H9 (cell line): ENCODE data around the gene CAVIN4. TPM values are rescaled to one million over a fixed set of nuclear protein-coding genes. Genes with fewer than 3 reads are reported as not detected.

Experiments
- DNase-seq: peaks from one replicate; pipeline ENCODE4 v3.0.0-alpha.2; 2017
- H2AFZ ChIP-seq: one replicate; pipeline ENCODE4 v1.6.1; 2013; ENCODE audit warnings: mild to moderate bottlenecking, low read length, control low read depth, moderate library complexity
- H2AK5ac ChIP-seq: 2 replicates; pipeline ENCODE4 v1.6.1; 2013; ENCODE audit warnings: low read length, control low read depth, mixed read lengths; ENCODE audit not compliant: insufficient read length
- H2BK120ac ChIP-seq: one replicate; pipeline ENCODE4 v1.6.1; 2013; ENCODE audit warnings: low read depth, mild to moderate bottlenecking, low read length, control low read depth, inconsistent platforms; ENCODE audit not compliant: poor library complexity, severe bottlenecking
- H2BK12ac ChIP-seq: 2 replicates; pipeline ENCODE4 v1.6.1; 2013; ENCODE audit warnings: low read length, control low read depth, mixed read lengths, low read depth; ENCODE audit not compliant: insufficient read length
- H2BK15ac ChIP-seq: 2 replicates; pipeline ENCODE4 v1.6.1; 2013; ENCODE audit warnings: low read depth, low read length, control low read depth
- H2BK20ac ChIP-seq: one replicate; pipeline ENCODE4 v1.6.1; 2013; ENCODE audit warnings: low read depth, mild to moderate bottlenecking, low read length, control low read depth, inconsistent platforms; ENCODE audit not compliant: poor library complexity, severe bottlenecking
- H2BK5ac ChIP-seq: 2 replicates; pipeline ENCODE4 v1.6.1; 2013; ENCODE audit warnings: low read length, control low read depth, mixed read lengths; ENCODE audit not compliant: insufficient read length
- H3K14ac ChIP-seq: 2 replicates; pipeline ENCODE4 v1.6.1; 2013; ENCODE audit warnings: low read length, control low read depth; ENCODE audit not compliant: insufficient read depth
- H3K18ac ChIP-seq: 2 replicates; pipeline ENCODE4 v1.6.1; 2013; ENCODE audit warnings: low read depth, mild to moderate bottlenecking, mixed read lengths, low read length, control low read depth; ENCODE audit not compliant: insufficient read length
- H3K23ac ChIP-seq: 2 replicates; pipeline ENCODE4 v1.6.1; 2013; ENCODE audit warnings: low read length, control low read depth, mixed read lengths, low read depth; ENCODE audit not compliant: insufficient read length
- H3K23me2 ChIP-seq: 2 replicates; pipeline ENCODE4 v1.6.1; 2013; ENCODE audit warnings: low read depth, mild to moderate bottlenecking, mixed read lengths, low read length, control low read depth; ENCODE audit not compliant: insufficient read length, poor library complexity, severe bottlenecking
- H3K27ac ChIP-seq: 2 replicates; pipeline ENCODE4 v1.5.1; 2013; ENCODE audit warnings: low read length, control low read depth, mixed read lengths, low read depth; ENCODE audit not compliant: insufficient read length
- H3K27me3 ChIP-seq: 2 replicates; pipeline ENCODE4 v1.6.1; 2013; ENCODE audit warnings: low read length, control low read depth, inconsistent platforms; ENCODE audit not compliant: insufficient read depth
- H3K4ac ChIP-seq: 2 replicates; pipeline ENCODE4 v1.6.1; 2013; ENCODE audit warnings: low read depth, mild to moderate bottlenecking, control low read depth, inconsistent platforms, low read length, moderate library complexity
- H3K4me1 ChIP-seq: 2 replicates; pipeline ENCODE4 v1.6.1; 2013; ENCODE audit warnings: low read length, control low read depth, inconsistent platforms; ENCODE audit not compliant: insufficient read depth
- H3K4me2 ChIP-seq: 2 replicates; pipeline ENCODE4 v1.6.1; 2013; ENCODE audit warnings: low read length, control low read depth, mixed read lengths; ENCODE audit not compliant: insufficient read length, insufficient read depth
- H3K56ac ChIP-seq: 2 replicates; pipeline ENCODE4 v1.6.1; 2013; ENCODE audit warnings: low read depth, mild to moderate bottlenecking, mixed read lengths, low read length, control low read depth; ENCODE audit not compliant: insufficient read length
- H3K79me1 ChIP-seq: 2 replicates; pipeline ENCODE4 v1.6.1; 2013; ENCODE audit warnings: low read depth, mild to moderate bottlenecking, moderate library complexity, low read length, control low read depth, inconsistent platforms; ENCODE audit not compliant: insufficient read depth, poor library complexity, severe bottlenecking
- H3K79me2 ChIP-seq: 2 replicates; pipeline ENCODE4 v1.6.1; 2013; ENCODE audit warnings: low read length, control low read depth, inconsistent platforms; ENCODE audit not compliant: insufficient read depth
- H3K9ac ChIP-seq: 2 replicates; pipeline ENCODE4 v1.6.1; 2013; ENCODE audit warnings: low read length, control low read depth, mixed read lengths; ENCODE audit not compliant: insufficient read length; ENCODE audit errors: extremely low read depth
- H3K9me3 ChIP-seq: one replicate; pipeline ENCODE4 v1.6.1; 2013; ENCODE audit warnings: low read depth, low read length, inconsistent platforms; ENCODE audit not compliant: control insufficient read depth
- H3T11ph ChIP-seq: one replicate; pipeline ENCODE4 v1.6.1; 2013; ENCODE audit warnings: mild to moderate bottlenecking, low read length, control low read depth, inconsistent platforms
- H4K20me1 ChIP-seq: one replicate; pipeline ENCODE4 v1.6.1; 2013; ENCODE audit not compliant: control insufficient read depth, insufficient read length, insufficient read depth
- H4K5ac ChIP-seq: 2 replicates; pipeline ENCODE4 v1.6.1; 2013; ENCODE audit warnings: low read depth, mild to moderate bottlenecking, mixed read lengths, low read length, control low read depth; ENCODE audit not compliant: insufficient read length
- H4K8ac ChIP-seq: replicated peaks from 2 replicates; pipeline ENCODE4 v1.6.1; 2013; ENCODE audit warnings: low read length, control low read depth, mixed read lengths, low read depth; ENCODE audit not compliant: insufficient read length
- H4K91ac ChIP-seq: 2 replicates; pipeline ENCODE4 v1.6.1; 2013; ENCODE audit warnings: low read depth, mild to moderate bottlenecking, moderate library complexity, mixed read lengths, low read length, control low read depth; ENCODE audit not compliant: insufficient read length
- H3K27ac Mint-ChIP-seq, 3 experiments: 2 replicates in 2 of 3; 3 replicates in 1 of 3; pipeline ENCODE4 v1.8.0; 2020 to 2021; ENCODE audit warnings: mixed read lengths in 3 of 3, mild to moderate bottlenecking in 1 of 3, moderate library complexity in 1 of 3
- H3K27me3 Mint-ChIP-seq: 2 replicates; pipeline ENCODE4 v1.8.0; 2021; ENCODE audit warnings: low read depth, mild to moderate bottlenecking, moderate library complexity, mixed read lengths
- H3K36me3 Mint-ChIP-seq, 3 experiments: 2 replicates in 2 of 3; 3 replicates in 1 of 3; pipeline ENCODE4 v1.8.0; 2020 to 2021; ENCODE audit warnings: low read depth in 3 of 3, mixed read lengths in 3 of 3; ENCODE audit not compliant: insufficient read depth in 1 of 3
- H3K4me1 Mint-ChIP-seq, 2 experiments: 2 replicates each; pipeline ENCODE4 v1.8.0; 2020; ENCODE audit warnings: mixed read lengths in 2 of 2
- H3K4me3 Mint-ChIP-seq, 2 experiments: 2 replicates in 1 of 2; 3 replicates in 1 of 2; pipeline ENCODE4 v1.8.0; 2020 to 2021; ENCODE audit warnings: mild to moderate bottlenecking in 2 of 2, mixed read lengths in 2 of 2, moderate library complexity in 1 of 2
- H3K9me3 Mint-ChIP-seq, 2 experiments: 2 replicates in 1 of 2; 3 replicates in 1 of 2; pipeline ENCODE4 v1.8.0; 2020; ENCODE audit warnings: mild to moderate bottlenecking in 2 of 2, mixed read lengths in 2 of 2, moderate library complexity in 1 of 2
- WGBS: extraction: QIAGEN DNeasy Blood & Tissue Kit; methylation state at CpG from one replicate; pipeline ENCODE4 v1.1.7; 2013; ENCODE audit warnings: missing lambda C conversion rate, low lambda C conversion rate, mixed read lengths; ENCODE audit not compliant: insufficient read length; ENCODE audit errors: extremely low coverage; 5-methylcytosine and 5-hydroxymethylcytosine counted together
- total RNA-seq: library from RNA; stranded (reverse); gene quantifications from 2 replicates; pipeline ENCODE4 v1.2.1, GENCODE V29; 2021
- TF ChIP-seq, protein P1 (sequence below): fragments of 200-600 bp; sonication (generic); conservative IDR thresholded peaks from 3 replicates; pipeline ENCODE4 v1.8.0; 2021; ENCODE audit warnings: antibody characterized with exemption, mild to moderate bottlenecking

Gene CAVIN4
- total RNA-seq, 1 experiment from 2014 or later = 7.3 TPM

DNA sequence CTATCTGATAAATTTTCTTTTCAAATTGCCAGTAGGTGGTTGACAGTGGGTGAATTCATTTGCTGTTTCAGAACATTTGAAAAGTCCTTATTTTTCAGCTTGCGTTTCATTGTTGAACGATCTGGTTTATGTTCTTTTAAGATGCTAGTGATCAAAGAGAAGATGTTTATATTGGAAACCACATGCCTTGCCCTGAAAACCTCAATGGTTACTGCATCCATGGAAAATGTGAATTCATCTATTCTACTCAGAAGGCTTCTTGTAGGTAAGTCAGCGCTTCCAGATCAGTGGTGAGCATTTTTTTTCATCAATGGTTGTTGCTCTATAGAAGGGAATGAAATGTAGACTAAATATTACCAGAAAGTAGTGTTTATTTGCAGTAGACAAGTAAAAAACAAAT, 16.6 kb upstream of the CAVIN4 start:
- Histone ChIP-seq H3K79me2 (no peaks in the 10 kb centered on the region), H3K56ac (no peak overlapping the region), H3K9ac (no peak overlapping the region), H3K18ac (no peak overlapping the region), H2BK120ac (no peak overlapping the region), H2AK5ac (no peak overlapping the region), H3T11ph (no peak overlapping the region), H2BK20ac (no peak overlapping the region), H2AFZ (no peak overlapping the region), H3K23me2 (no peaks in the 10 kb centered on the region), H3K4me2 (no peak overlapping the region), H3K27ac (no peak overlapping the region), H2BK15ac (no peak overlapping the region), H3K27me3 (no peaks in the 10 kb centered on the region), H3K4me1 (no peaks in the 10 kb centered on the region), H3K9me3 (no peaks in the 10 kb centered on the region), H3K4ac (no peak overlapping the region), H4K20me1 (no peaks in the 10 kb centered on the region), H4K5ac (no peak overlapping the region), H3K14ac (no peak overlapping the region), H2BK5ac (no peak overlapping the region), H2BK12ac (no peak overlapping the region), H3K79me1 (no peaks in the 10 kb centered on the region), H4K8ac (no peak overlapping the region), H3K23ac (no peak overlapping the region), H4K91ac (no peak overlapping the region)
- no peak for DNase-seq
- Mint-ChIP-seq H3K9me3 (no peaks in the 10 kb centered on the region), H3K4me3 (no peak overlapping the region), H3K27ac (no peak overlapping the region), H3K4me1 (no peaks in the 10 kb centered on the region), H3K36me3 (peaks cover 11 to 44% (median 39%) of the 10 kb centered on the region in 3 experiments; a peak in 6 of 7 replicates), H3K27me3 (no peaks in the 10 kb centered on the region)
- TF ChIP-seq, protein P1, sequence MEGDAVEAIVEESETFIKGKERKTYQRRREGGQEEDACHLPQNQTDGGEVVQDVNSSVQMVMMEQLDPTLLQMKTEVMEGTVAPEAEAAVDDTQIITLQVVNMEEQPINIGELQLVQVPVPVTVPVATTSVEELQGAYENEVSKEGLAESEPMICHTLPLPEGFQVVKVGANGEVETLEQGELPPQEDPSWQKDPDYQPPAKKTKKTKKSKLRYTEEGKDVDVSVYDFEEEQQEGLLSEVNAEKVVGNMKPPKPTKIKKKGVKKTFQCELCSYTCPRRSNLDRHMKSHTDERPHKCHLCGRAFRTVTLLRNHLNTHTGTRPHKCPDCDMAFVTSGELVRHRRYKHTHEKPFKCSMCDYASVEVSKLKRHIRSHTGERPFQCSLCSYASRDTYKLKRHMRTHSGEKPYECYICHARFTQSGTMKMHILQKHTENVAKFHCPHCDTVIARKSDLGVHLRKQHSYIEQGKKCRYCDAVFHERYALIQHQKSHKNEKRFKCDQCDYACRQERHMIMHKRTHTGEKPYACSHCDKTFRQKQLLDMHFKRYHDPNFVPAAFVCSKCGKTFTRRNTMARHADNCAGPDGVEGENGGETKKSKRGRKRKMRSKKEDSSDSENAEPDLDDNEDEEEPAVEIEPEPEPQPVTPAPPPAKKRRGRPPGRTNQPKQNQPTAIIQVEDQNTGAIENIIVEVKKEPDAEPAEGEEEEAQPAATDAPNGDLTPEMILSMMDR = no peak
- no CpG with 5 or more reads among the region's 3 CpGs for whole genome bisulfite sequencing
